ENCODE results near the gene MRPL19. TPM values are rescaled to one million over a fixed set of nuclear protein-coding genes. Genes with fewer than 3 reads are reported as not detected.

Gene MRPL19
- total and polyA plus RNA-seq, 2 of the 13 experiments (the other 11 are each of a cell fraction or from before 2014, with no cell fraction given): 43.2 to 163 TPM

DNA sequence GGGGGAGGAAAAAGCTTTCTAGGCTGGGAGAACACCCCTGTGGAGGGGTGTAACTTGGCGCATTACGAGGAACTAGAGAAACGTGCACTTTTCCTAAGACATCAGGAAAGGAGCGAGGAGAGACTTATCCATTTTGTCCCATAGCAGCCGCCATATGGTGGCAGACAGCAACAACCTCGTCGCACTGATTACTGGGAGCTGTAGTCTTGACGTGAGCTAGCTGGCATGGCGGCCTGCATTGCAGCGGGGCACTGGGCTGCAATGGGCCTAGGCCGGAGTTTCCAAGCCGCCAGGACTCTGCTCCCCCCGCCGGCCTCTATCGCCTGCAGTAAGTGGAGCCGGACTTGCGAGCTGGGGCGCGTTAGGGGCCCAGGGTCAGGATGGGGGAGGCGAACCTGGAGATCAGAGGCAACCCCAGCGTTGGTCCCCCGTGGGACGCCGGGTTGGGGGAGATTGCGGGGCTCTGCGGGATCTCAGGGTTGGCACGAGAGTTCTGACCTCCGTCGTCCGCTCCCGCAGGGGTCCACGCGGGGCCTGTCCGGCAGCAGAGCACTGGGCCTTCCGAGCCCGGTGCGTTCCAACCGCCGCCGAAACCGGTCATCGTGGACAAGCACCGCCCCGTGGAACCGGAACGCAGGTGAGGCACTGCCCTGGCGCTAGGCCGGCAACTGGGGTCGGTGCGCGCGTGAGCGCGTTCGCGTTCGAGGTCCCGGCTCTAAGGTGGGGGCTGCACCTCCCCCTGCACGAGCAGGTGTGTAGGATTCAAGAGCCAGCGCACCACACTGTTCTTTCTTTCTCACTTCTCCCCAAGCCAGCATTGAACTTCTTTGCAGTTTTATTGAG lies at the start of gene MRPL19 (continued):
- TF ChIP-seq, protein P1, sequence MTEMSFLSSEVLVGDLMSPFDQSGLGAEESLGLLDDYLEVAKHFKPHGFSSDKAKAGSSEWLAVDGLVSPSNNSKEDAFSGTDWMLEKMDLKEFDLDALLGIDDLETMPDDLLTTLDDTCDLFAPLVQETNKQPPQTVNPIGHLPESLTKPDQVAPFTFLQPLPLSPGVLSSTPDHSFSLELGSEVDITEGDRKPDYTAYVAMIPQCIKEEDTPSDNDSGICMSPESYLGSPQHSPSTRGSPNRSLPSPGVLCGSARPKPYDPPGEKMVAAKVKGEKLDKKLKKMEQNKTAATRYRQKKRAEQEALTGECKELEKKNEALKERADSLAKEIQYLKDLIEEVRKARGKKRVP (CRISPR knock-in tag; IDR thresholded peaks at IDR 0.05): peak in 1 of 2 experiments; percentile 70; a peak in 1 of 4 replicates
- TF ChIP-seq, protein P2, sequence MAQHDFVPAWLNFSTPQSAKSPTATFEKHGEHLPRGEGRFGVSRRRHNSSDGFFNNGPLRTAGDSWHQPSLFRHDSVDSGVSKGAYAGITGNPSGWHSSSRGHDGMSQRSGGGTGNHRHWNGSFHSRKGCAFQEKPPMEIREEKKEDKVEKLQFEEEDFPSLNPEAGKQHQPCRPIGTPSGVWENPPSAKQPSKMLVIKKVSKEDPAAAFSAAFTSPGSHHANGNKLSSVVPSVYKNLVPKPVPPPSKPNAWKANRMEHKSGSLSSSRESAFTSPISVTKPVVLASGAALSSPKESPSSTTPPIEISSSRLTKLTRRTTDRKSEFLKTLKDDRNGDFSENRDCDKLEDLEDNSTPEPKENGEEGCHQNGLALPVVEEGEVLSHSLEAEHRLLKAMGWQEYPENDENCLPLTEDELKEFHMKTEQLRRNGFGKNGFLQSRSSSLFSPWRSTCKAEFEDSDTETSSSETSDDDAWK (CRISPR knock-in tag; IDR thresholded peaks at IDR 0.05): no peak
- TF ChIP-seq, protein P3, sequence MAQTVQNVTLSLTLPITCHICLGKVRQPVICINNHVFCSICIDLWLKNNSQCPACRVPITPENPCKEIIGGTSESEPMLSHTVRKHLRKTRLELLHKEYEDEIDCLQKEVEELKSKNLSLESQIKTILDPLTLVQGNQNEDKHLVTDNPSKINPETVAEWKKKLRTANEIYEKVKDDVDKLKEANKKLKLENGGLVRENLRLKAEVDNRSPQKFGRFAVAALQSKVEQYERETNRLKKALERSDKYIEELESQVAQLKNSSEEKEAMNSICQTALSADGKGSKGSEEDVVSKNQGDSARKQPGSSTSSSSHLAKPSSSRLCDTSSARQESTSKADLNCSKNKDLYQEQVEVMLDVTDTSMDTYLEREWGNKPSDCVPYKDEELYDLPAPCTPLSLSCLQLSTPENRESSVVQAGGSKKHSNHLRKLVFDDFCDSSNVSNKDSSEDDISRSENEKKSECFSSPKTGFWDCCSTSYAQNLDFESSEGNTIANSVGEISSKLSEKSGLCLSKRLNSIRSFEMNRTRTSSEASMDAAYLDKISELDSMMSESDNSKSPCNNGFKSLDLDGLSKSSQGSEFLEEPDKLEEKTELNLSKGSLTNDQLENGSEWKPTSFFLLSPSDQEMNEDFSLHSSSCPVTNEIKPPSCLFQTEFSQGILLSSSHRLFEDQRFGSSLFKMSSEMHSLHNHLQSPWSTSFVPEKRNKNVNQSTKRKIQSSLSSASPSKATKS (CRISPR knock-in tag; IDR thresholded peaks at IDR 0.05): 0 out of 2 replicates have a peak, but pooled peaks have one; percentile 78
- peak; percentile 44; the same call in 1 of the 2 replicates for TF ChIP-seq LCORL (IDR thresholded peaks at IDR 0.05)
- peak; percentile 20; the same call in 1 of the 2 replicates for TF ChIP-seq LCORL (CRISPR knock-in tag; IDR thresholded peaks at IDR 0.05)
- peak; percentile 69; the same call in 1 of the 2 replicates for TF ChIP-seq HOXA9 (CRISPR knock-in tag; IDR thresholded peaks at IDR 0.05; ENCODE audit: borderline replicate concordance)
- TF ChIP-seq ETV6 (CRISPR knock-in tag; conservative IDR thresholded peaks at IDR 0.05): peak; percentile 36; the same call in 1 of the 2 replicates
- TF ChIP-seq, protein P4, sequence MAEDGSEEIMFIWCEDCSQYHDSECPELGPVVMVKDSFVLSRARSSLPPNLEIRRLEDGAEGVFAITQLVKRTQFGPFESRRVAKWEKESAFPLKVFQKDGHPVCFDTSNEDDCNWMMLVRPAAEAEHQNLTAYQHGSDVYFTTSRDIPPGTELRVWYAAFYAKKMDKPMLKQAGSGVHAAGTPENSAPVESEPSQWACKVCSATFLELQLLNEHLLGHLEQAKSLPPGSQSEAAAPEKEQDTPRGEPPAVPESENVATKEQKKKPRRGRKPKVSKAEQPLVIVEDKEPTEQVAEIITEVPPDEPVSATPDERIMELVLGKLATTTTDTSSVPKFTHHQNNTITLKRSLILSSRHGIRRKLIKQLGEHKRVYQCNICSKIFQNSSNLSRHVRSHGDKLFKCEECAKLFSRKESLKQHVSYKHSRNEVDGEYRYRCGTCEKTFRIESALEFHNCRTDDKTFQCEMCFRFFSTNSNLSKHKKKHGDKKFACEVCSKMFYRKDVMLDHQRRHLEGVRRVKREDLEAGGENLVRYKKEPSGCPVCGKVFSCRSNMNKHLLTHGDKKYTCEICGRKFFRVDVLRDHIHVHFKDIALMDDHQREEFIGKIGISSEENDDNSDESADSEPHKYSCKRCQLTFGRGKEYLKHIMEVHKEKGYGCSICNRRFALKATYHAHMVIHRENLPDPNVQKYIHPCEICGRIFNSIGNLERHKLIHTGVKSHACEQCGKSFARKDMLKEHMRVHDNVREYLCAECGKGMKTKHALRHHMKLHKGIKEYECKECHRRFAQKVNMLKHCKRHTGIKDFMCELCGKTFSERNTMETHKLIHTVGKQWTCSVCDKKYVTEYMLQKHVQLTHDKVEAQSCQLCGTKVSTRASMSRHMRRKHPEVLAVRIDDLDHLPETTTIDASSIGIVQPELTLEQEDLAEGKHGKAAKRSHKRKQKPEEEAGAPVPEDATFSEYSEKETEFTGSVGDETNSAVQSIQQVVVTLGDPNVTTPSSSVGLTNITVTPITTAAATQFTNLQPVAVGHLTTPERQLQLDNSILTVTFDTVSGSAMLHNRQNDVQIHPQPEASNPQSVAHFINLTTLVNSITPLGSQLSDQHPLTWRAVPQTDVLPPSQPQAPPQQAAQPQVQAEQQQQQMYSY (CRISPR knock-in tag; IDR thresholded peaks at IDR 0.05): peak; percentile 72
- TF ChIP-seq ZNF292 (CRISPR knock-in tag; IDR thresholded peaks at IDR 0.05; ENCODE audit: borderline replicate concordance, low read depth): peak; percentile 89
- TF ChIP-seq RXRA (CRISPR knock-in tag; IDR thresholded peaks at IDR 0.05): peak; percentile 83
- TF ChIP-seq ZNF75D (CRISPR knock-in tag; IDR thresholded peaks at IDR 0.05; ENCODE audit: borderline replicate concordance): no peak
- no peak for TF ChIP-seq IKZF1 (IDR thresholded peaks at IDR 0.05)
- TF ChIP-seq SSRP1 (CRISPR knock-in tag; IDR thresholded peaks at IDR 0.05): peak; percentile 82
- TF ChIP-seq EED (CRISPR knock-in tag; IDR thresholded peaks at IDR 0.05): peak; percentile 100
- TF ChIP-seq ZNF7 (CRISPR knock-in tag; IDR thresholded peaks at IDR 0.05): no peak
- TF ChIP-seq TBL1XR1 (IDR thresholded peaks at IDR 0.05; ENCODE audit: borderline replicate concordance, low read length, partially characterized antibody): no peak
- TF ChIP-seq KMT2B (CRISPR knock-in tag; IDR thresholded peaks at IDR 0.05): peak; percentile 95
- TF ChIP-seq HMG20A (CRISPR knock-in tag; IDR thresholded peaks at IDR 0.05; ENCODE audit: borderline replicate concordance): peak; percentile 38; the same call in 1 of the 2 replicates
- no peak for TF ChIP-seq ZNF567 (CRISPR knock-in tag; IDR thresholded peaks at IDR 0.05; ENCODE audit: borderline replicate concordance)
- TF ChIP-seq ZMAT3 (CRISPR knock-in tag; conservative IDR thresholded peaks at IDR 0.05): peak; percentile 82
- TF ChIP-seq, protein P5, sequence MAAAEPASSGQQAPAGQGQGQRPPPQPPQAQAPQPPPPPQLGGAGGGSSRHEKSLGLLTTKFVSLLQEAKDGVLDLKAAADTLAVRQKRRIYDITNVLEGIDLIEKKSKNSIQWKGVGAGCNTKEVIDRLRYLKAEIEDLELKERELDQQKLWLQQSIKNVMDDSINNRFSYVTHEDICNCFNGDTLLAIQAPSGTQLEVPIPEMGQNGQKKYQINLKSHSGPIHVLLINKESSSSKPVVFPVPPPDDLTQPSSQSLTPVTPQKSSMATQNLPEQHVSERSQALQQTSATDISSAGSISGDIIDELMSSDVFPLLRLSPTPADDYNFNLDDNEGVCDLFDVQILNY (CRISPR knock-in tag; conservative IDR thresholded peaks at IDR 0.05): peak; percentile 52; the same call in 1 of the 2 replicates

Measured in HepG2 (cell line).